Measurements from ENCODE around the gene BAIAP2L1. TPM values are rescaled to one million over a fixed set of nuclear protein-coding genes. Genes with fewer than 3 reads are reported as not detected.

Gene BAIAP2L1
- total and polyA plus RNA-seq, 2 donors = 2.2 to 6.1 TPM

DNA sequence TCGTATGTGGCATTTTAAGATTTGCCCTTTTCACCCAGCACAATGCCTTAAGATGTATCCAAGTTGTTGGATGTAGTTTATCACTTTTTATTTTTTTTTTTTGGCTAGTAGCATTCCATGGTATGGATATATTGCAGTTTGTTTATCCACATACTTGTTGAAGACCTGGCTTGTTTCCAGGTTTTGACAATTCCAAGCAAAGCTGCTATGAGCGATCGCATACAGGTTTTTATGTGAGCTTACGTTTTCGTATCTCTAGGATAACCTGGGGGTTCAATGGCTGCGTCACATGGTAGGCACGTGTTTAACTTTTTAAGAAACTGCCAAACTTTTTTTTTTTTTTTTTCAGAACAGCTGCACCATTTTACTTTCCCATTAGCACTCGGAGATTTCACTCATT, 32.2 kb downstream of the BAIAP2L1 start:
- Histone ChIP-seq H3K27me3 (ENCODE audit: control insufficient read depth in 2 of 2, insufficient read depth in 1 of 2, low read length in 1 of 2) (no peaks in the 10 kb centered on the region), H3K9me3 (ENCODE audit: control insufficient read depth in 2 of 2, insufficient read depth in 1 of 2, low read length in 1 of 2) (no peaks in the 10 kb centered on the region), H3K4me3 (ENCODE audit: low read length in 2 of 2) (no peak overlapping the region), H3K36me3 (ENCODE audit: control insufficient read depth in 2 of 2, insufficient read depth in 2 of 2, low read length in 1 of 2) (no peaks in the 10 kb centered on the region), H3K4me1 (ENCODE audit: control insufficient read depth in 2 of 2, insufficient read depth in 2 of 2, low read length in 2 of 2) (no peaks in the 10 kb centered on the region), H3K27ac (ENCODE audit: low read depth in 1 of 2, low read length in 1 of 2) (no peak overlapping the region)
- WGBS = 95% methylated on average over 8 of the region's 8 CpGs
- DNase-seq (ENCODE audit: low read depth in 6 of 9, low spot score in 9 of 9) = no peak

- no peaks in the 10 kb centered on the region for H3K9me3 ChIP-seq (ENCODE audit: control insufficient read depth in 2 of 2, insufficient read depth in 1 of 2, low read length in 1 of 2)
- H3K27ac ChIP-seq (ENCODE audit: low read depth in 1 of 2, low read length in 1 of 2) = no peak overlapping the region
- no peaks in the 10 kb centered on the region for H3K4me1 ChIP-seq (ENCODE audit: control insufficient read depth in 2 of 2, insufficient read depth in 2 of 2, low read length in 2 of 2)
- H3K36me3 ChIP-seq (ENCODE audit: control insufficient read depth in 2 of 2, insufficient read depth in 2 of 2, low read length in 1 of 2) = no peaks in the 10 kb centered on the region
- WGBS = 97% methylated on average over 6 of the region's 6 CpGs
- DNase-seq (ENCODE audit: low read depth in 6 of 9, low spot score in 9 of 9) = no peak
- H3K27me3 ChIP-seq (ENCODE audit: control insufficient read depth in 2 of 2, insufficient read depth in 1 of 2, low read length in 1 of 2) = no peaks in the 10 kb centered on the region
- H3K4me3 ChIP-seq (ENCODE audit: low read length in 2 of 2) = no peak overlapping the region
These were observed 34.3 kb downstream of the BAIAP2L1 start for GRCh38 chr7:98366562-98366938.

GRCh38 chr7:98365863-98366561, 34.9 kb downstream of the BAIAP2L1 start:
- no peak for DNase-seq (ENCODE audit: low read depth in 6 of 9, low spot score in 9 of 9)
- Histone ChIP-seq H3K4me1 (ENCODE audit: control insufficient read depth in 2 of 2, insufficient read depth in 2 of 2, low read length in 2 of 2) (no peaks in the 10 kb centered on the region), H3K27ac (ENCODE audit: low read depth in 1 of 2, low read length in 1 of 2) (no peak overlapping the region), H3K4me3 (ENCODE audit: low read length in 2 of 2) (no peak overlapping the region), H3K27me3 (ENCODE audit: control insufficient read depth in 2 of 2, insufficient read depth in 1 of 2, low read length in 1 of 2) (no peaks in the 10 kb centered on the region), H3K36me3 (ENCODE audit: control insufficient read depth in 2 of 2, insufficient read depth in 2 of 2, low read length in 1 of 2) (no peaks in the 10 kb centered on the region), H3K9me3 (ENCODE audit: control insufficient read depth in 2 of 2, insufficient read depth in 1 of 2, low read length in 1 of 2) (no peaks in the 10 kb centered on the region)
- 91% methylated on average over 11 of the region's 11 CpGs for WGBS

DNA sequence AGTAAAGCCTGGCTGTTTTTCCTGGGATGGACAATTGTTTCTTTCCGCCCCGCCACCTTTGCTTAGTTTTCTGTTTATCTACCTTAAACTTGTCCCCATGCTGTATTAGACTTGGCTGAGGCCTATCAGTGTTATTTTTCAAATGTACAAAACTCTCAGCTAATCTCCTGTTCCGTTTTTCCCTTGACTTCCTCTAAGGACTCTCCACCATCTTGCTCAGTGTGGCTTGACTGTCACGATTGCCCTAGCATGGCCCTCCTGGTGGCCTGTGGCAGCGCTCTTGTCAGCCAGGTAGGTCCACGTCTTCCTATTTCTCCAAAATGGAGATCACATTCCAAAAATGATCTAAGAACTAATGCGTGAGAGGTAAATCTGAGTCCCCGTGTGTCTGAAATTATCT, 36.7 kb downstream of the BAIAP2L1 start:
- Histone ChIP-seq H3K4me1 (ENCODE audit: control insufficient read depth in 2 of 2, insufficient read depth in 2 of 2, low read length in 2 of 2) (no peaks in the 10 kb centered on the region), H3K27ac (ENCODE audit: low read depth in 1 of 2, low read length in 1 of 2) (no peak overlapping the region), H3K36me3 (ENCODE audit: control insufficient read depth in 2 of 2, insufficient read depth in 2 of 2, low read length in 1 of 2) (no peaks in the 10 kb centered on the region), H3K9me3 (ENCODE audit: control insufficient read depth in 2 of 2, insufficient read depth in 1 of 2, low read length in 1 of 2) (no peaks in the 10 kb centered on the region), H3K27me3 (ENCODE audit: control insufficient read depth in 2 of 2, insufficient read depth in 1 of 2, low read length in 1 of 2) (no peaks in the 10 kb centered on the region), H3K4me3 (ENCODE audit: low read length in 2 of 2) (no peak overlapping the region)
- no peak for DNase-seq (ENCODE audit: low read depth in 6 of 9, low spot score in 9 of 9)
- WGBS = 95% methylated on average over 8 of the region's 8 CpGs

- WGBS = 89% methylated on average over 4 of the region's 4 CpGs
- Histone ChIP-seq H3K9me3 (ENCODE audit: control insufficient read depth in 2 of 2, insufficient read depth in 1 of 2, low read length in 1 of 2) (no peaks in the 10 kb centered on the region), H3K36me3 (ENCODE audit: control insufficient read depth in 2 of 2, insufficient read depth in 2 of 2, low read length in 1 of 2) (no peaks in the 10 kb centered on the region), H3K27me3 (ENCODE audit: control insufficient read depth in 2 of 2, insufficient read depth in 1 of 2, low read length in 1 of 2) (no peaks in the 10 kb centered on the region), H3K27ac (ENCODE audit: low read depth in 1 of 2, low read length in 1 of 2) (no peak overlapping the region), H3K4me3 (ENCODE audit: low read length in 2 of 2) (no peak overlapping the region), H3K4me1 (ENCODE audit: control insufficient read depth in 2 of 2, insufficient read depth in 2 of 2, low read length in 2 of 2) (no peaks in the 10 kb centered on the region)
- DNase-seq (ENCODE audit: low read depth in 6 of 9, low spot score in 9 of 9) = no peak
These were observed 38.4 kb downstream of the BAIAP2L1 start for GRCh38 chr7:98362517-98362916.

DNA sequence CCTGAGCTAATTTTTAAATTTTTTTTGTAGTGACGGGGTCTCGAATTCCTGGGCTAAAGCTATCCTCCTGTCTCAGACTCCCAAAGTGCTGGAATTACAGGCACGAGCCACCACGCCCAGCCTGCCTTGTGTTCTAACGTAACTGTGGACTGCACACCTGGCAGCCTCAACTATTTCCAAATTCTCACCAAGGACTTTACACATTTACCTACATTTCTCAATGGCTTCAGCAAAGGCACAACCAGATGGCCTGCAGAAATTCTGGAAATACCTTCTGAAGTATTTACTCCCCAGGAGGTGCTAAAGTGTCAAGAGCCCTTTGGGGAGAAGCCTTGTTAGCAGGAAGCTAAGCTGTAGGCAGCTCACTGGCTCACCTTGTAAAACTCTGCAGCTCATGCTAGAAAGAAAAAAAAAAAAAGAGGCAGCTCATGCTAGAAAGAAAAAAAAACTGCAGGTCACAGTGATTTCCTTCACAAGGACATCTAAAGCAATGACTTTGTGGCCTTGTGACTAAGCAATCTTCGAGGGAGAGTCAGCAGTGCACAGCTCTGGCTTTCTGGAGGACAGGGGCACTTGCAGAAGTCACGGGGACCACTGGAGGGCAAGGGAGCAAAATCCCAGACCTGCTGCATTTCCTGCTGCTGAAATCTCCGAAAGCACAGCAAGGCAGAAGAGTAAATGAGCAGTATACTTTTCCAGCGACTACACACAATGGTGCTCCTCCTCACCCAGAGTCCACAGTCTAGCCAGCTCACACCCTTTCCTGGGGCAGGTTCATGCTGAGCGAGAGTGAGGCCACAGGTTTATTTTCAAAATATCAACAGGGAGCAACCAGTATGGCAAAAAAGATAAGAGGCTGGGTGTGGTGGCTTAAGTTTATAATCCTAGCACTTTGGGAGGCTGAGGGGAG, 40.4 kb downstream of the BAIAP2L1 start:
- Histone ChIP-seq H3K27me3 (ENCODE audit: control insufficient read depth in 2 of 2, insufficient read depth in 1 of 2, low read length in 1 of 2) (no peaks in the 10 kb centered on the region), H3K36me3 (ENCODE audit: control insufficient read depth in 2 of 2, insufficient read depth in 2 of 2, low read length in 1 of 2) (no peaks in the 10 kb centered on the region), H3K27ac (ENCODE audit: low read depth in 1 of 2, low read length in 1 of 2) (no peak overlapping the region), H3K4me1 (ENCODE audit: control insufficient read depth in 2 of 2, insufficient read depth in 2 of 2, low read length in 2 of 2) (no peaks in the 10 kb centered on the region), H3K9me3 (ENCODE audit: control insufficient read depth in 2 of 2, insufficient read depth in 1 of 2, low read length in 1 of 2) (no peaks in the 10 kb centered on the region), H3K4me3 (ENCODE audit: low read length in 2 of 2) (no peak overlapping the region)
- WGBS = 71% methylated on average over 10 of the region's 10 CpGs
- DNase-seq (ENCODE audit: low read depth in 6 of 9, low spot score in 9 of 9) = no peak

- H3K36me3 ChIP-seq (ENCODE audit: control insufficient read depth in 2 of 2, insufficient read depth in 2 of 2, low read length in 1 of 2) = no peaks in the 10 kb centered on the region
- no peaks in the 10 kb centered on the region for H3K4me1 ChIP-seq (ENCODE audit: control insufficient read depth in 2 of 2, insufficient read depth in 2 of 2, low read length in 2 of 2)
- H3K9me3 ChIP-seq (ENCODE audit: control insufficient read depth in 2 of 2, insufficient read depth in 1 of 2, low read length in 1 of 2) = no peaks in the 10 kb centered on the region
- no peak for DNase-seq (ENCODE audit: low read depth in 6 of 9, low spot score in 9 of 9)
- WGBS = 98% methylated on average over 13 of the region's 13 CpGs
- no peak overlapping the region for H3K27ac ChIP-seq (ENCODE audit: low read depth in 1 of 2, low read length in 1 of 2)
- no peaks in the 10 kb centered on the region for H3K27me3 ChIP-seq (ENCODE audit: control insufficient read depth in 2 of 2, insufficient read depth in 1 of 2, low read length in 1 of 2)
- no peak overlapping the region for H3K4me3 ChIP-seq (ENCODE audit: low read length in 2 of 2)
These were observed 41.5 kb downstream of the BAIAP2L1 start for GRCh38 chr7:98359395-98359794.

DNA sequence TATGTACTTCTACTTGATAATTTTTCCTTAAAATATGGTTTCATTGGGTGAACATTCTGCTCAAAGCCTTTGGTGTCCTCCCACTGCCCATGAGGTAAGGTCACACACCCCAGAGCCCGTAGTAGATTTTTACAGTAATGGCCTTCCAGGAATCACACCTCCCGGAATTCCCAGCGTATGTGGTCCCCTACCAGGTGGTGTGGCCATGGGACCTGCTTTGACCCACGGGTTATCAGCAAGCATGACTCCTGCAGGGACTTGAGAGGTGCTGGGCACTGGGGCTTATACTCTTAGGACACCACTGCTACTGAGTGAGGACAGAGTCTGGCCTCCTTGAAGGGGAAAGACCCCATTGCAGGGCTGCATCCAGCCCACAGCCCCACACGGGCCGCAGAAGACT, 42.2 kb downstream of the BAIAP2L1 start:
- H3K4me3 ChIP-seq (ENCODE audit: low read length in 2 of 2) = no peak overlapping the region
- 95% methylated on average over 6 of the region's 6 CpGs for WGBS
- no peak for DNase-seq (ENCODE audit: low read depth in 6 of 9, low spot score in 9 of 9)
- no peak overlapping the region for H3K27ac ChIP-seq (ENCODE audit: low read depth in 1 of 2, low read length in 1 of 2)
- H3K9me3 ChIP-seq (ENCODE audit: control insufficient read depth in 2 of 2, insufficient read depth in 1 of 2, low read length in 1 of 2) = no peaks in the 10 kb centered on the region
- H3K27me3 ChIP-seq (ENCODE audit: control insufficient read depth in 2 of 2, insufficient read depth in 1 of 2, low read length in 1 of 2) = no peaks in the 10 kb centered on the region
- no peaks in the 10 kb centered on the region for H3K4me1 ChIP-seq (ENCODE audit: control insufficient read depth in 2 of 2, insufficient read depth in 2 of 2, low read length in 2 of 2)
- no peaks in the 10 kb centered on the region for H3K36me3 ChIP-seq (ENCODE audit: control insufficient read depth in 2 of 2, insufficient read depth in 2 of 2, low read length in 1 of 2)

- Histone ChIP-seq H3K4me3 (ENCODE audit: low read length in 2 of 2) (no peak overlapping the region), H3K27me3 (ENCODE audit: control insufficient read depth in 2 of 2, insufficient read depth in 1 of 2, low read length in 1 of 2) (no peaks in the 10 kb centered on the region), H3K36me3 (ENCODE audit: control insufficient read depth in 2 of 2, insufficient read depth in 2 of 2, low read length in 1 of 2) (no peaks in the 10 kb centered on the region), H3K9me3 (ENCODE audit: control insufficient read depth in 2 of 2, insufficient read depth in 1 of 2, low read length in 1 of 2) (no peaks in the 10 kb centered on the region), H3K4me1 (ENCODE audit: control insufficient read depth in 2 of 2, insufficient read depth in 2 of 2, low read length in 2 of 2) (no peaks in the 10 kb centered on the region), H3K27ac (ENCODE audit: low read depth in 1 of 2, low read length in 1 of 2) (no peak overlapping the region)
- DNase-seq (ENCODE audit: low read depth in 6 of 9, low spot score in 9 of 9) = no peak
- WGBS = 86% methylated on average over 7 of the region's 7 CpGs
These were observed 43.1 kb downstream of the BAIAP2L1 start for GRCh38 chr7:98357751-98358161.

All from thymus (tissue), 11 donors.